ENCODE results near the gene PTCD1. TPM values are rescaled to one million over a fixed set of nuclear protein-coding genes. Genes with fewer than 3 reads are reported as not detected.

PTCD1 gene
- total RNA-seq, 2 experiments from 2014 or later: 10.7 to 11.1 TPM

GRCh38 chr7:99459087-99459486 lies 20.5 kb upstream of the PTCD1 start:
- Mint-ChIP-seq H3K27me3 (no peaks in the 10 kb centered on the region), H3K9me3 (no peaks in the 10 kb centered on the region), H3K4me1 (peaks cover 15% of the 10 kb centered on the region), H3K36me3 (peaks cover 30% of the 10 kb centered on the region), H3K4me3 (no peak overlapping the region), H3K27ac (no peak overlapping the region)
- DNase-seq: no peak
- ATAC-seq (ENCODE audit: low read depth): peak; percentile 62
- POLR2A ChIA-PET: interaction anchor here (0.6 kb wide), 1 partner anchor 12 kb away, joined by 3 read pairs; no protein-coding TSS in a partner anchor

GRCh38 chr7:99457650-99458493 lies 19.3 kb upstream of the PTCD1 start:
- peaks cover 31% of the 10 kb centered on the region for H3K36me3 Mint-ChIP-seq
- ATAC-seq (ENCODE audit: low read depth): no peak
- no peak for DNase-seq
- H3K27me3 Mint-ChIP-seq: no peaks in the 10 kb centered on the region
- no peak overlapping the region for H3K4me3 Mint-ChIP-seq
- POLR2A ChIA-PET: interaction anchor here (1.3 kb wide), 1 partner anchor 20 kb away, joined by 3 read pairs; no protein-coding TSS in a partner anchor
- peaks cover 10% of the 10 kb centered on the region for H3K4me1 Mint-ChIP-seq
- no peak overlapping the region for H3K27ac Mint-ChIP-seq
- no peaks in the 10 kb centered on the region for H3K9me3 Mint-ChIP-seq

DNA sequence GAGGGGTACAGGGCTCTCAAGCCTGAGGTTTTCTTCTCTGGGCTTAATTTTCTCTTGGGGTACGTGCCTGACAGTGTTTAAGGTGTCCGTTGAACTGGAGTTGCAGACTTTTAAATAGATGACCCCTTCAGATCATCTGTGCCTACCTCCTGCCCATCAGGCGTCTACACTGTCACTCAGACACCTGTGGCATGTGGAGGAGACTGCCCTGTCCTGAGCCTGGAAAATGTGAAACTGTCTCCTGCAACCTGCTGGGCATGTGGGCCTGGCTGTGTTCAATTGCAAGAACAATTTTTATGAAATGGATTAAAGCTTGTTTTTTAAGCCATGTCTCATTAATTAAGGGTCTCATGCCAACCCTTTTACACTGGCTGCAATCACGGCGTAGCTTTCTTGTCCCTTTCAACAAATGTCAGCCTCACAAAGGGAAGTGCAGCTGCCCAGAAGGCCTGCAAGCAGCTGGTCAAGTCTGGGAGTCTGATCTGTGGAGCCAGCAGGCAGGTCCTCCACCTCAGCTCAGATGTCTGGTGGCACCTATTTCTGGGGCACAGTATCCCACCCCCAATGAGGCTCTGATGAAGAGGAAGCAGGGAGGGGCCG lies 18.6 kb upstream of the PTCD1 start:
- no peak overlapping the region for H3K27ac Mint-ChIP-seq
- POLR2A ChIA-PET: interaction anchor here (1.3 kb wide), 1 partner anchor 19 kb away, joined by 3 read pairs; no protein-coding TSS in a partner anchor
- no peak for ATAC-seq (ENCODE audit: low read depth)
- no peaks in the 10 kb centered on the region for H3K27me3 Mint-ChIP-seq
- DNase-seq: no peak
- peaks cover 7% of the 10 kb centered on the region for H3K4me1 Mint-ChIP-seq
- no peaks in the 10 kb centered on the region for H3K9me3 Mint-ChIP-seq
- H3K36me3 Mint-ChIP-seq: peaks cover 24% of the 10 kb centered on the region
- no peak overlapping the region for H3K4me3 Mint-ChIP-seq

- Mint-ChIP-seq H3K4me3 (no peak overlapping the region), H3K36me3 (peaks cover 24% of the 10 kb centered on the region), H3K27me3 (no peaks in the 10 kb centered on the region), H3K4me1 (peaks cover 7% of the 10 kb centered on the region), H3K9me3 (no peaks in the 10 kb centered on the region), H3K27ac (no peak overlapping the region)
- POLR2A ChIA-PET: interaction anchor here (1.2 to 1.3 kb wide), 2 partner anchors 17 to 18 kb away, joined by 3 read pairs; partner anchors contain the start of genes CPSF4 and PTCD1
- no peak for ATAC-seq (ENCODE audit: low read depth)
- DNase-seq: no peak
Measured at GRCh38 chr7:99456288-99456687, 17.7 kb upstream of the PTCD1 start.

DNA sequence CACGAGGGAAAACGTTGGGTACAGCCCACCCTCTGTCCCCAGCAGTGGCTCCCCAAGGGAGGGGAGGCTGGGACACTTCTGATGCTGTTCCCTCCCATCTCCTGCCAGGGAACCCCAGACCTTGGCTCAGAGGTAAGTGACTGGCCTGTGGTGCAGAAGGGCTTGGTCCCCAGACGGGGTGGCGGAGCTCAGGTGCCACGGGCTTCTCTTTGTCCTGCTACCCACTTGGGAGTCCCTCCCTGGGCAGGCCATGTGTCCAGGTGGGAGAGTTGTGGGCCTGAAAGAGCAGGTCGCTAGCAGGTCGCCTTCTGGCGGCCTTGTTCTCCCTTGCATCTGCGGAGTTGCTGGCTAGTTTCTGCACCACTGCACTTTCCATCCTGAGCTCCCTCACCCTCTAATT lies 17.3 kb upstream of the PTCD1 start:
- Mint-ChIP-seq H3K27ac (no peak overlapping the region), H3K27me3 (no peaks in the 10 kb centered on the region), H3K9me3 (no peaks in the 10 kb centered on the region), H3K36me3 (peaks cover 26% of the 10 kb centered on the region), H3K4me3 (no peak overlapping the region), H3K4me1 (peaks cover 7% of the 10 kb centered on the region)
- DNase-seq (no peak), ATAC-seq (ENCODE audit: low read depth) (no peak)
- POLR2A ChIA-PET: interaction anchor here (1.2 kb wide), 1 partner anchor 17 kb away, joined by 3 read pairs; the partner anchor contains the start of genes CPSF4 and PTCD1

DNA sequence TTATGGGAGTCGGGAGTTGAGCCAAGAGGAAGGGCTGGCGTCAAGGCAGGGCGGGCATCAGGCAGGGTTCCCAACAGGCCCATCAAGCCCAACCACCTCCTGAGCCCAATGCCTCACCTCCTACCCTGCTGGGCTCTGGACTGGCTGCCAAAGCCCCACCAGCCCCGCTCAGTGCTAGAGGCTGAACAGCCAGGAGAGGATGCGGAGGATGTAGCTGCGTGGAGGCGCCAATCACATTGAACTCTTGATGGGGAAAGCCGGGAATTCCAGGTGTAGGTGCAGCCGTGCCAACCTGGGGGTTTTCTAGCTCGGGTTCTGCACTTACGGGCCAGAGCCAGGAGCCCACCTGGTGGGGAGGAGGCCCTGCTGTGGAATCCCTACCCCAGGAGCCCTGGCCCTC lies 14.5 kb upstream of the PTCD1 start:
- ATAC-seq (ENCODE audit: low read depth): no peak
- Mint-ChIP-seq H3K27ac (no peak overlapping the region), H3K36me3 (peaks cover 15% of the 10 kb centered on the region), H3K4me3 (no peak overlapping the region), H3K4me1 (peaks cover 1% of the 10 kb centered on the region), H3K27me3 (no peaks in the 10 kb centered on the region), H3K9me3 (no peaks in the 10 kb centered on the region)
- DNase-seq: no peak
- POLR2A ChIA-PET: no interaction called here

GRCh38 chr7:99452541-99452940 lies 13.9 kb upstream of the PTCD1 start:
- POLR2A ChIA-PET: no interaction called here
- Mint-ChIP-seq H3K4me3 (no peak overlapping the region), H3K36me3 (peaks cover 17% of the 10 kb centered on the region), H3K27me3 (no peaks in the 10 kb centered on the region), H3K4me1 (peaks cover 1% of the 10 kb centered on the region), H3K9me3 (no peaks in the 10 kb centered on the region), H3K27ac (no peak overlapping the region)
- ATAC-seq (ENCODE audit: low read depth) (no peak), DNase-seq (no peak)

- H3K4me3 Mint-ChIP-seq: no peak overlapping the region
- peaks cover under 1% of the 10 kb centered on the region for H3K4me1 Mint-ChIP-seq
- no peak for ATAC-seq (ENCODE audit: low read depth)
- H3K27ac Mint-ChIP-seq: no peak overlapping the region
- no peak for DNase-seq
- POLR2A ChIA-PET: no interaction called here
- H3K36me3 Mint-ChIP-seq: peaks cover 16% of the 10 kb centered on the region
- no peaks in the 10 kb centered on the region for H3K9me3 Mint-ChIP-seq
- no peaks in the 10 kb centered on the region for H3K27me3 Mint-ChIP-seq
Measured at GRCh38 chr7:99451936-99452335, 13.3 kb upstream of the PTCD1 start.

DNA sequence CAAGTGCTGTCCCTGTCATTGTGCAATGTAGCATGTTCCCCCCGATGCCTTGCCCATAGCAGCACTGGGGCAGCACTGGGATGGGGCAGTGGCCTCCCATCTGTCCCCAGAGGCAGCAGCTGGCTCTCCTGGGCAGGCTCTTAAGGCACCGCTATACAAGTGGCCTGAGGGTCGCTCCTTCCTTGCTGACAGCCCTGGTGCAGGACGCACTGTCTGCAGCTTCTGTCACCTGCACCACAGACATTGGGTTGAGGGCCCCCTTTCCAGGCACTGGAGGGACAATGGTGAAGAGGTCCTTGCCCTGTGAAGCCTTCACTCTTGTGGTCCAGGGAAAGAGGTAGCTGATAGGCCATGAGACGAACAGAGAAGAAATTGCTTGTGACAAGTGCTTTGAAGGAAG lies 10.7 kb upstream of the PTCD1 start:
- Mint-ChIP-seq H3K9me3 (no peaks in the 10 kb centered on the region), H3K4me1 (no peaks in the 10 kb centered on the region), H3K36me3 (peaks cover 22% of the 10 kb centered on the region), H3K27ac (no peak overlapping the region), H3K27me3 (no peaks in the 10 kb centered on the region), H3K4me3 (no peak overlapping the region)
- DNase-seq (no peak), ATAC-seq (ENCODE audit: low read depth) (no peak)
- POLR2A ChIA-PET: interaction anchor here (1.8 kb wide), 1 partner anchor 10 kb away, joined by 5 read pairs; the partner anchor contains the start of genes CPSF4 and PTCD1

DNA sequence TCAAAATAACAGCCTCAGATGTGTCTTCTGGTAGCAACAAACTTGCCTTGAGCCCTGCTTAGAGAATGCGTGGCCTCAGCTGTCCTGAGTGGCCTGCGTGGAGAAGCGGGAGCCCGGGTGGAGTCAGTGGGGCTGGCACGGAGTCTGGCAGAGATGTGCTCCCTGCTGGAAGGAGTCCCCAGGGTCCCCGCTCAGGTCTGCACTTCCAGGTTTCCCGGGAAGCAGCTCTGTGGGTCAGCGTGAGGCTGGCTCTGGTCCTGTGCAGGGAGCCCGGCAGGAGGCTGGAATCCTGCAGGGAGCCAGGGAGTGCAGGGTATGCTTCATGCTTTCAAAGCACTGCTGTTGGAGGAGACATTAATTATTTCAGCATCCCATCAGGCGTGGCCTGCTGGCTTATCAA lies 10.3 kb upstream of the PTCD1 start:
- Mint-ChIP-seq H3K27me3 (no peaks in the 10 kb centered on the region), H3K36me3 (peaks cover 19% of the 10 kb centered on the region), H3K27ac (no peak overlapping the region), H3K4me1 (no peaks in the 10 kb centered on the region), H3K9me3 (no peaks in the 10 kb centered on the region), H3K4me3 (no peak overlapping the region)
- ATAC-seq (ENCODE audit: low read depth) (no peak), DNase-seq (no peak)
- POLR2A ChIA-PET: interaction anchor here (1.8 kb wide), 1 partner anchor 10 kb away, joined by 5 read pairs; the partner anchor contains the start of genes CPSF4 and PTCD1

- Mint-ChIP-seq H3K27ac (no peak overlapping the region), H3K36me3 (peaks cover 19% of the 10 kb centered on the region), H3K4me1 (peaks cover 3% of the 10 kb centered on the region), H3K9me3 (no peaks in the 10 kb centered on the region), H3K27me3 (no peaks in the 10 kb centered on the region), H3K4me3 (no peak overlapping the region)
- POLR2A ChIA-PET: interaction anchor here (1.8 kb wide), 1 partner anchor 9 kb away, joined by 5 read pairs; the partner anchor contains the start of genes CPSF4 and PTCD1
- ATAC-seq (ENCODE audit: low read depth) (no peak), DNase-seq (no peak)
Measured at GRCh38 chr7:99447943-99448342, 9.3 kb upstream of the PTCD1 start.

- no peaks in the 10 kb centered on the region for H3K9me3 Mint-ChIP-seq
- H3K4me3 Mint-ChIP-seq: no peak overlapping the region
- ATAC-seq (ENCODE audit: low read depth) (no peak), DNase-seq (no peak)
- POLR2A ChIA-PET: interaction anchor here (1.1 kb wide), 1 partner anchor 72 kb away, joined by 4 read pairs; no protein-coding TSS in a partner anchor
- peaks cover 23% of the 10 kb centered on the region for H3K36me3 Mint-ChIP-seq
- peaks cover 7% of the 10 kb centered on the region for H3K4me1 Mint-ChIP-seq
- H3K27me3 Mint-ChIP-seq: no peaks in the 10 kb centered on the region
- H3K27ac Mint-ChIP-seq: no peak overlapping the region
Measured at GRCh38 chr7:99446096-99446495, 7.5 kb upstream of the PTCD1 start.

GRCh38 chr7:99440195-99440594 lies 1.6 kb upstream of the PTCD1 start:
- Mint-ChIP-seq H3K4me1 (peaks cover 27% of the 10 kb centered on the region), H3K9me3 (no peaks in the 10 kb centered on the region), H3K36me3 (peaks cover 17% of the 10 kb centered on the region), H3K27me3 (no peaks in the 10 kb centered on the region), H3K4me3 (peak overlapping the region; percentile 100), H3K27ac (no peak overlapping the region)
- no peak for ATAC-seq (ENCODE audit: low read depth)
- no peak for DNase-seq
- POLR2A ChIA-PET: interaction anchor here (0.5 to 3.0 kb wide), 3 partner anchors 31 to 64 kb away, joined by 3 to 10 read pairs (median 3); partner anchors contain the start of genes BUD31, PDAP1 and ZNF394
